ENCODE data around the gene SLC22A16.

Gene SLC22A16

GRCh38 chr6:110401585-110402176, 74.7 kb downstream of the SLC22A16 start:
- no peak for DNase-seq (ENCODE audit: low read depth in 2 of 2)

- DNase-seq (ENCODE audit: low read depth in 2 of 2) = no peak
Measured at GRCh38 chr6:110400208-110400607, 76.2 kb downstream of the SLC22A16 start.

GRCh38 chr6:110399219-110400071, 77.0 kb downstream of the SLC22A16 start:
- no peak for DNase-seq (ENCODE audit: low read depth in 2 of 2)

GRCh38 chr6:110398778-110399177, 77.6 kb downstream of the SLC22A16 start:
- no peak for DNase-seq (ENCODE audit: low read depth in 2 of 2)

DNA sequence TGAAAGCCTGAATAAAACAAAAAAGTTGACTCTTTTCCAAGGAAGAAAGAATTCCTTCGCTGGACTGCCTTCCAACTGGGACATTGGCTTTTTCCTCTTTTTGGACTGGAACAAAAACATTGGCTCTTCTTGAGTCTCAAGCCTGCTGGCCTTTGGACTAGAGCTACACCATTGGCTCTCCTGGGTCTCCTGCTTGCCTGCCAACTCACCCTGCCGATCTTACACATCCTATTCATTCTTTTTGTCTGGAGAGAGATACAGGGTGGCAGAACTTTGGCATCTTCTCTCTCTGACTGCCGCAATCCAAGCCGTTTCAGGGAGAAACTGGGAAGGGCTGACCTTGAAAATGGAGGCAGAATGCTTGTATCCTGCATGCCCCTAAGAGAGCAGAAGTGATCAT, 81.2 kb downstream of the SLC22A16 start:
- no peak for DNase-seq (ENCODE audit: low read depth in 2 of 2)

DNA sequence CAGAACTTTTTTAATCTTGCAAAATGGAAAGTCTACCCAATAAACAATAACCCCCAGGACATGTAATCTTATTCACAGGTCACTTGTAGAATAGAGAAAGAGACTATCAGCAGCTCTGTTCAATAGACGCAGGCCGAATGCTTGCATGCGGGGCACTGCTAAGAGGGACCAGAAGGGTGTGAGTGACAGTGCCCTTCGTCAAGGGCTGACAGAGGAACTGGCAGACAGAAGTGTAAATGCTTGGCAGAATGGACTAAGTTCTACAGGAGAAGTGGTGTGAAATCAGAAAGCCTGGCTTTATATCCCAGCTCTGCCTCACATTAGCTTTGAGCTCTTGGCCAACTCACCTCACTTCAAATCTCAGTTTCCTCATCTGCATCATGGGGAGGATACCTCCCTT, 82.0 kb downstream of the SLC22A16 start:
- no peak for DNase-seq (ENCODE audit: low read depth in 2 of 2)

GRCh38 chr6:110392727-110393126, 83.7 kb downstream of the SLC22A16 start:
- no peak for DNase-seq (ENCODE audit: low read depth in 2 of 2)

DNA sequence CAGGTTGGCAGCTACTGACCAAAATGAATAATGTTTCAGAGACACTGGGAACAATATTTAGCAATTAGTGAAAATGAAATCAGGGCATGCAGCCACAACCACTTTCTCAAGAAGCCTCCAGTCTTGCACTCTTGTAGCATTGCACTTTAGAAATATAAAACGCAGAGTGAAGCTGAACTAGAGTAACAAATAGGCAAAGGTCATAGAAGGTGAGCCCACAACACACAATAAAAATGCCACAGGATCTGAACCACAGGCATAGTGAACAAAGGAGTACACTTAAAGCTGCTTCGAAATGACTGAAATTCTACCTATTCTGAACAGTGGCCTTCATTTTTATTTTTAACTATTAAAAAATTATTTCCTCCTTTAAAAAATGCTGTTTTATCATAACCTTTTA, 86.0 kb downstream of the SLC22A16 start:
- DNase-seq (ENCODE audit: low read depth in 2 of 2) = no peak

GRCh38 chr6:110389689-110390382, 86.6 kb downstream of the SLC22A16 start:
- DNase-seq (ENCODE audit: low read depth in 2 of 2) = no peak

- no peak for DNase-seq (ENCODE audit: low read depth in 2 of 2)
Measured at GRCh38 chr6:110387986-110388385, 88.4 kb downstream of the SLC22A16 start.

DNA sequence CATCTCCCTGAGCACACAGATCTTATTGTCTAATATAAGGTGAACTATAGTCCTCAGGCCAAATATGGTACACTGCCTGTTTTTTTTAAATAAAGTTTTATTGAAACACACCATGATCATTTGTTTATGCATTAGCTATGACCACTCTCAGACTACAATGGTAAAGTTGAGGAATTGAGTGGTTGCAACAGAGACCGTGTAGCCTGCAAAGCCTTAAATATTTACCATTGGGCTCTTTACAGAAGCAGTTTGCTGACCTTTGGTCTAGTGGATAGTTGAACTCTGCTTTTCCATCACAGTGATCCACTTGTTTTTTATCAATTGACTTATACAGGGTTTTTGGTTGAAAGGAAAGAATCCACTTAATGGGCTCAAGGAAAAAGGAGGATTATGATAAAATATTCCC, 91.0 kb downstream of the SLC22A16 start:
- no peak for DNase-seq (ENCODE audit: low read depth in 2 of 2)

DNA sequence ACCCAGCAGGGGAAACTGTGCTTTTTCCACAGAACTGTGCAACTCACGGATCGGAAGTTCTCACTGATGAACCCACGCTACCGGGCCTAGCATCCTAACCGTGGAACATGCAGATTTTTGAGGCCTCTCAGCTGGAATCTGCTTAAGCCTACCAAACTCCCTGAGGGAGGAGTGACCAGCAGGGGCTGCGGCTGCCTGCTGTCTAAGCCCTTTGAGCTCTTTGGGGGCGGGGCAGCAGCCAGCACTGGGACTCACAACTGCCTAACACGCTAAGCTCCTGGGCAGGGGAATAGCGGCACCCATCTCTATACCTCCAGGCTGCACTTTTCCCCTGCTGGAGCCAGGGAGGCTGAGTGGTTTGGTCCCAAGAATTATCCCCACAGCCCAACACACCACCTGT, 97.9 kb downstream of the SLC22A16 start:
- DNase-seq (ENCODE audit: low read depth in 2 of 2) = no peak

Data from fibroblast of skin of left biceps (primary cell).